Hypothalamus (tissue), 51 donors: ENCODE data around the gene ATCAY.
"Not testable (repeated sequence)": the region's sequence is repeated elsewhere in the genome, so short reads cannot be mapped to it uniquely, and the experiment has no call there.

Experiments
- DNase-seq, 51 donors: peaks; one replicate each; lab custom pipeline; 2025; lab: John Stamatoyannopoulos, UW

Gene ATCAY

GRCh38 chr19:3898426-3898825 is 17.9 kb downstream of the ATCAY start:
- no peak for DNase-seq

GRCh38 chr19:3899531-3900294 is 19.2 kb downstream of the ATCAY start:
- DNase-seq, result peak in 1 of 51 donors; percentile 1

- no peak for DNase-seq
These were observed 22.0 kb downstream of the ATCAY start for GRCh38 chr19:3902317-3902973.

GRCh38 chr19:3904233-3904632 is 23.7 kb downstream of the ATCAY start:
- DNase-seq, result no peak

- no peak for DNase-seq
These were observed 27.3 kb downstream of the ATCAY start for GRCh38 chr19:3907626-3908265.

- DNase-seq, result no peak
These were observed 28.0 kb downstream of the ATCAY start for GRCh38 chr19:3908266-3909054.

- DNase-seq, result no peak
These were observed 29.6 kb downstream of the ATCAY start for GRCh38 chr19:3910105-3910504.

GRCh38 chr19:3914199-3914598 is 33.7 kb downstream of the ATCAY start:
- DNase-seq, result no peak

- no peak for DNase-seq
These were observed 35.5 kb downstream of the ATCAY start for GRCh38 chr19:3916033-3916432.

GRCh38 chr19:3919793-3920192 is 39.3 kb downstream of the ATCAY start:
- DNase-seq, result no peak

- no peak for DNase-seq
These were observed 42.7 kb downstream of the ATCAY start for GRCh38 chr19:3923096-3923758.

GRCh38 chr19:3923912-3924311 is 43.4 kb downstream of the ATCAY start:
- DNase-seq, result no peak

GRCh38 chr19:3931041-3931440 is 50.6 kb downstream of the ATCAY start:
- no peak for DNase-seq

- no peak for DNase-seq
These were observed 52.7 kb downstream of the ATCAY start, which contains the start of gene NMRK2 for GRCh38 chr19:3932931-3933810. Gene NMRK2 (plus strand): TSS chr19:3933069. CDS start chr19:3933672, 603 bp downstream.

- no peak for DNase-seq
These were observed 56.3 kb downstream of the ATCAY start for GRCh38 chr19:3936506-3937442.

- not testable (repeated sequence) for DNase-seq
These were observed 57.9 kb downstream of the ATCAY start for GRCh38 chr19:3938300-3938950.

- DNase-seq, result no peak
These were observed 62.4 kb downstream of the ATCAY start for GRCh38 chr19:3942790-3943409.
